K562 (cell line): Measurements from ENCODE around the gene IL1RN.

ENCODE experiments used
- CC2D1A ChIP-seq: fragments of 450-650 bp; IDR thresholded peaks from 2 replicates; pipeline ENCODE4 v1.6.1; 2017; ENCODE audit warnings: mild to moderate bottlenecking
- CTCF ChIP-seq, 3 experiments: IDR thresholded peaks in 2 of 3; conservative IDR thresholded peaks in 1 of 3; 2 replicates each; pipeline ENCODE4 v1.5.1; 2011 to 2012; ENCODE audit warnings: low read length in 3 of 3, mild to moderate bottlenecking in 3 of 3, control low read depth in 2 of 3, improper control_type of control experiment in 1 of 3, inconsistent platforms in 1 of 3, low read depth in 1 of 3, mixed read lengths in 1 of 3, moderate library complexity in 1 of 3; ENCODE audit not compliant: insufficient read depth in 2 of 3
- ZNF668 ChIP-seq: fragments of 250-450 bp; sonication (Bioruptor Pico); IDR thresholded peaks from 2 replicates; pipeline ENCODE4 v1.8.0; 2022; ENCODE audit warnings: mild to moderate bottlenecking, inconsistent platforms

GRCh38 chr2:113179446-113180045, 52.1 kb downstream of the IL1RN start:
- TF ChIP-seq ZNF668 (CRISPR knock-in tag) (no peak), CTCF (IDR thresholded peaks at IDR 0.05 in 2 of 3, conservative IDR thresholded peaks at IDR 0.05 in 1 of 3; ENCODE audit: insufficient read depth in 2 of 3, low read depth in 1 of 3, low read length in 3 of 3) (no peak), CC2D1A (no peak)
